GM12892 (cell line): ENCODE results near the gene SH3D21.

Experiments
- POLR2A ChIP-seq: IDR thresholded peaks from 2 replicates; pipeline ENCODE4 v1.6.1; 2011; ENCODE audit warnings: low read depth, low read length, control low read depth
- POLR2AphosphoS5 ChIP-seq: IDR thresholded peaks from 2 replicates; pipeline ENCODE4 v1.6.1; 2011; ENCODE audit warnings: low read depth, low read length, control low read depth

- TF ChIP-seq POLR2A (no peak), POLR2AphosphoS5 (no peak)
Observed at GRCh38 chr1:36320291-36320761, 14.2 kb downstream of the SH3D21 start.
